ENCODE results near the gene TSEN34.
"Not testable (repeated sequence)": the region's sequence is repeated elsewhere in the genome, so short reads cannot be mapped to it uniquely, and the experiment has no call there.

Gene TSEN34

DNA sequence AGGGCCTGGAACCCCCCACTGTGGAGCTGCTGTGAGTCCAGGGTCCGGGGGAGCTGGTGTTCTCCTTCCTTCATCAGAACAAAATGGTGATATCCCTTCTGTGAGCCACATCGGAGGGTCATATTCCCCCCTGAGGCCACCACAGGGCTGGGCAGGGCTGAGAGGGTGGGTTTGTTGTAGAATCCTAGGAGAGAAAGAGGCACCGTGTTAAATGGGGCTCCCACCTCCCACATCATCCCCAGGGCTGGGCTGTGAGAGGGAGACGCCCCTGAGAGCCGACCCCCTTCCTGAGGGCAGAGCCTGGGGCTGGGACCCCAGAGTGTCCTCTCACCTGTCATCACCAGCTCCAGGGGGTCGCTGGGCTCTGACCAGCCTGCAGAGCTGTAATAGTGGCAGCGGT is 30.8 kb downstream of the TSEN34 start:
- not testable (repeated sequence) for H3K36me3 ChIP-seq (ENCODE audit: low read length); H3K4me2 ChIP-seq (ENCODE audit: low read depth, low read length, poor library complexity, severe bottlenecking); H3K27ac ChIP-seq (ENCODE audit: low read depth, low read length); H3F3A ChIP-seq (ENCODE audit: insufficient read depth); H3K9me3 ChIP-seq (ENCODE audit: insufficient read depth, low read length); H3K27me3 ChIP-seq (ENCODE audit: low read length); H3K4me3 ChIP-seq (ENCODE audit: insufficient read depth, low read length, poor library complexity, severe bottlenecking); H3K79me2 ChIP-seq (ENCODE audit: insufficient read depth, low read length); H4K20me1 ChIP-seq (ENCODE audit: low read depth, low read length); H3K9ac ChIP-seq (ENCODE audit: low read length); H3K9me2 ChIP-seq (replicated peaks; ENCODE audit: insufficient read depth, low read length); H2AFZ ChIP-seq (ENCODE audit: low read depth, low read length, severe bottlenecking)

DNA sequence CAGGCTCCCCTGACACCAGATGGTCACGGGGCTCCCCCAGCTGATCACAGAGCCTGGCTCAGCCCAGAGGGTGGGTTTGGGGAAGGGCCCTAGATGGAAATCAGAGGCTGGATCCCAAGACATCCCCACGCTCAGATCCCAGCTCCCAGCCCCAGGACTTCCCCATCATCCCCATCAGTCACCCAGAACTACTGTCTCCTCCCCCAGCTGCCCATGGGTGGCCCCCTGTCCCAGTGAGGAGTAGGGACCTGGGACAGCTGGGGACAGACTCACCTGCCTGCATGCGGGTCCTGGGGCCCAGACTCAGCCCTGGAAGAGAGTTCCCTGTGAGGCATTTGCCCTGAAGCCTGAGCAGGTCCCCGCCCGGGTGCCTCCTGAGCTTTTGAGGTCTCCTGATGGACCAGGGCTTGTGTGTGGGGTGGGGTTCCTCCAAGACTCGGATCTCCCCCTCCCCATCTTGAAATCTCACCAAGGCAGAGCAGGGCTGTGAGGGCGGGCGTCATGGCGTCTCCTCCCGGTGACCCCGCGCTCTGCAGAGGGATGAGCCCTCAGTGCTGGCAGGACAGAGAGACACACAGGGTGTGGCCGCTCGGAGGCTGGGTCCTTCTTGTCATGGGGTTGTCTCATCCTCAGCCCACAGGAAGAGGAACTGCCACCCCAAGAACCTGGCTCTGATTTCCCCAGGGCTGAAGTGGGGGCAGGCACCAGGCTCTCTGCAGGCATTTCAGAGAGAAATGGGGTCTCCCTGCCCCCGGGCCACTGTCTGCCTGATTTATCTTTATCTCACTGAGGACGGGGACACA is 31.6 kb downstream of the TSEN34 start, which contains the start of gene LILRB3:
Gene LILRB3, minus strand, starts transcription at position 534 of the 803 bp plus-strand sequence. Its CDS starts 31 bp downstream, at position 503.
- H3K27ac ChIP-seq (ENCODE audit: low read depth, low read length); H3K9me2 ChIP-seq (replicated peaks; ENCODE audit: insufficient read depth, low read length); H3K79me2 ChIP-seq (ENCODE audit: insufficient read depth, low read length); H3K4me2 ChIP-seq (ENCODE audit: low read depth, low read length, poor library complexity, severe bottlenecking); H2AFZ ChIP-seq (ENCODE audit: low read depth, low read length, severe bottlenecking); H4K20me1 ChIP-seq (ENCODE audit: low read depth, low read length); H3K4me3 ChIP-seq (ENCODE audit: insufficient read depth, low read length, poor library complexity, severe bottlenecking); H3K9ac ChIP-seq (ENCODE audit: low read length); H3K9me3 ChIP-seq (ENCODE audit: insufficient read depth, low read length); H3K36me3 ChIP-seq (ENCODE audit: low read length); H3K27me3 ChIP-seq (ENCODE audit: low read length); H3F3A ChIP-seq (ENCODE audit: insufficient read depth): not testable (repeated sequence)

DNA sequence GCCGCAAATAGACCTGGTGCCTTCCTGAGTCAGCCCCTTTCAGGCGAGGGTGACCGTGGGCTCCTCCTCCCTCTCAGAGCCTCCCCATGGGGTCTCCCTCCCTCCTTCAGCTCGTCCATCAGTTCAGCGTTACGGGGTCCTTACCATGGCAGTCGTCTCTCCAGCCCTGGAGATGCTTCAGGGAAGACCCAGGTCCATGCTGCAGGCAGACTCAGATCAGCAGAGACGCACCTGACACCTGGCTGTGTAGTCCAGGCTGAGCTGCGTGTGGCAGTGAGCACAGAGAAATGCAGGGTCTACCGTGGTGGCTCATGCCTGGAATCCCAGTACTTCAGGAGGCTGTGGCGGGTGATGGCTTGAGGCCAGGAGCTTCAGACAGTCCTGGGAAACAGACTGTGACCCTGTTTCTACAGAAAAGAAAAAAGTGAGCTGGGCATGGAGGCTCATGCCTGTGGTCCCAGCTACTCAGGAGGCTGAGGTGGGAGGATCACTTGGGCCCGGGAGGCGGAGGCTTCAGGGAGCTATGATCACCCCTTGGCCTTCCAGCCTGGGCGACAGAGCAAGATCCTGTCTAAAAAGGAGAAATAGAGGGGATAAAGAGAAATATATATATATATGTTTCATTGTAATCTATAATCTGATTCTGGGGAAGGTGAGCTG is 32.3 kb downstream of the TSEN34 start:
- H3F3A ChIP-seq (ENCODE audit: insufficient read depth); H3K9me3 ChIP-seq (ENCODE audit: insufficient read depth, low read length); H3K4me3 ChIP-seq (ENCODE audit: insufficient read depth, low read length, poor library complexity, severe bottlenecking); H4K20me1 ChIP-seq (ENCODE audit: low read depth, low read length); H2AFZ ChIP-seq (ENCODE audit: low read depth, low read length, severe bottlenecking); H3K27ac ChIP-seq (ENCODE audit: low read depth, low read length); H3K9ac ChIP-seq (ENCODE audit: low read length); H3K27me3 ChIP-seq (ENCODE audit: low read length); H3K36me3 ChIP-seq (ENCODE audit: low read length); H3K4me2 ChIP-seq (ENCODE audit: low read depth, low read length, poor library complexity, severe bottlenecking); H3K79me2 ChIP-seq (ENCODE audit: insufficient read depth, low read length); H3K9me2 ChIP-seq (replicated peaks; ENCODE audit: insufficient read depth, low read length): not testable (repeated sequence)

DNA sequence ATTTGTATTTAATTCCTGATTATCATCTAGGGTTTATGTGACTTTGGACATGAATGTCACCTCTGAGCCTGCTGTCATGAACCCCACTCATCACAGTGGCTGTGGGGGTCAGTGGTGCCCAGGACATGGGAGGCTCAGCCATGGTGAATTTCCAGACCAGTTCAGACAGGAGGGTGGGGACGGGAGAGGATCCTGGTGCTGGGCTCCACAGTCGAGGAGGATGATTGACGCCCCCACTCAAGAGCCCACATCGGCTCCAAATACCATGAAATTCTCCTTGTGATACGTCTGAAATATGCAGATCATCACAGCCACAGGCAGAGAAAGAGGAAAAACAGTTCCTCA is 32.8 kb downstream of the TSEN34 start:
- not testable (repeated sequence) for H3K4me2 ChIP-seq (ENCODE audit: low read depth, low read length, poor library complexity, severe bottlenecking); H3K79me2 ChIP-seq (ENCODE audit: insufficient read depth, low read length); H3K36me3 ChIP-seq (ENCODE audit: low read length)

DNA sequence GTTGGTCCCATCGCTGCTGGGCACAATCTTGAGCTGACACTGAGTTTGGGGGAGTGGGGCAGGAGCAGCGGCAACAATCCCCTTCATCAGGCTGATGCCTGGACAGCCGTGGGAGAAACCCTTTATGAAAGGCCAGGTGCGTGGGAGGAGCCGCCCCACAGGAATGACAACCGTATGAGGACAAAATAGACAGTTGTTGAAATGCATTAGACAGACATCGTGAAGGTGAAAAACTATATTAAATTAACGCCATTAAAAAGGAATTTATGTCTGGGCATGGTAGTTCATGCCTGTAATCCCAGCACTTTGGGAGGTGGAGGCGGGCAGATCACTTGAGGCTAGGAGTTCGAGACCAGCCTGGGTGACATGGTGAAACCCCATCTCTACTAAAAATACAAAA is 33.5 kb downstream of the TSEN34 start:
- H3K36me3 ChIP-seq (ENCODE audit: low read length); H3K9ac ChIP-seq (ENCODE audit: low read length); H3F3A ChIP-seq (ENCODE audit: insufficient read depth); H3K9me3 ChIP-seq (ENCODE audit: insufficient read depth, low read length); H2AFZ ChIP-seq (ENCODE audit: low read depth, low read length, severe bottlenecking); H3K4me3 ChIP-seq (ENCODE audit: insufficient read depth, low read length, poor library complexity, severe bottlenecking); H3K27ac ChIP-seq (ENCODE audit: low read depth, low read length); H3K27me3 ChIP-seq (ENCODE audit: low read length); H3K79me2 ChIP-seq (ENCODE audit: insufficient read depth, low read length); H3K4me2 ChIP-seq (ENCODE audit: low read depth, low read length, poor library complexity, severe bottlenecking); H4K20me1 ChIP-seq (ENCODE audit: low read depth, low read length); H3K9me2 ChIP-seq (replicated peaks; ENCODE audit: insufficient read depth, low read length): not testable (repeated sequence)

More for the DNA sequence above, 32.8 kb downstream of the TSEN34 start:
- not testable (repeated sequence) for H2AFZ ChIP-seq (ENCODE audit: low read depth, low read length, severe bottlenecking); H3K27ac ChIP-seq (ENCODE audit: low read depth, low read length); H3K9ac ChIP-seq (ENCODE audit: low read length); H4K20me1 ChIP-seq (ENCODE audit: low read depth, low read length); H3K27me3 ChIP-seq (ENCODE audit: low read length); H3K9me2 ChIP-seq (replicated peaks; ENCODE audit: insufficient read depth, low read length); H3K4me3 ChIP-seq (ENCODE audit: insufficient read depth, low read length, poor library complexity, severe bottlenecking); H3K9me3 ChIP-seq (ENCODE audit: insufficient read depth, low read length); H3F3A ChIP-seq (ENCODE audit: insufficient read depth)
